ENCODE results near the gene BPIFB3. TPM values are rescaled to one million over a fixed set of nuclear protein-coding genes. Genes with fewer than 3 reads are reported as not detected.

Gene BPIFB3
- polyA plus RNA-seq, 3 donors = not detected

DNA sequence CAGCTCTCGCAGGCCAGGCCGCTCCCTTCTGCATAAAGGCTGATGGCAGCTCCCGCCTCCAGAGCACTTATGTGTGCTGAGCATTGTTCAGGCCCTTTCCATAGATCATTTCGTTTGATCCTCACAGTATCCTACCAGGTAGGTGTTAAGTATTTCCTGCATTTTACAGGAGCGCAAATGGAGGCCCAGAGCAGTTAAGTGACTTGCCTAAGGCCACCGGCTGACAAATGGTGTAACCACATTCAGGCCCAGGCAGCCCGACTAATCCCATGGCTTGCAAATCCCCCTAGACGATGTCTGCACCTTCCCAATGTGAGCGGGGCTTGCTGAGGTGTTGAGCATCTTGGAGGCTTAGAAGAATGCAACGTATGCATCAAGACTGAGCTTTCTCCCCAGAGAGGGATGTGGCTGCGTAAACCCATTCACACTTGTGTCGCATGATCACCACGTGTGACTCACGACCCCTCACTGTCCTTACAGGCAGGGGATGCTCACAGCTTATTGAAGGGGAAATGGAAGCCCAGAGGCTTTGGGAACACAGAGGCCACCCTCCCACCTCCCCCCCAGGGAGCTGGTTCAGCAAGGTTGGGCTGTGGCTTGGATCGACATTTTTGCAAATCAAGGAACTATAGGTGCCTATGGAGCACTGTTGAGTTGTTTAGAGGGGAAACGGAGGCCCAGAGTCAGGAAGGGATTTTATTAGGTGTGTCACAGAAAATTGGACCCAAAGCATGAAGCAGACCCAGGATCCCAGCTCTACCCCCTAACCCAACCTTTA is 39.2 kb upstream of the BPIFB3 start:
- WGBS, 3 donors = 33 to 65% (median 60%) methylated on average over 16 of the region's 16 CpGs
- H3K27ac ChIP-seq (ENCODE audit: low read depth, low read length) = no peak overlapping the region

DNA sequence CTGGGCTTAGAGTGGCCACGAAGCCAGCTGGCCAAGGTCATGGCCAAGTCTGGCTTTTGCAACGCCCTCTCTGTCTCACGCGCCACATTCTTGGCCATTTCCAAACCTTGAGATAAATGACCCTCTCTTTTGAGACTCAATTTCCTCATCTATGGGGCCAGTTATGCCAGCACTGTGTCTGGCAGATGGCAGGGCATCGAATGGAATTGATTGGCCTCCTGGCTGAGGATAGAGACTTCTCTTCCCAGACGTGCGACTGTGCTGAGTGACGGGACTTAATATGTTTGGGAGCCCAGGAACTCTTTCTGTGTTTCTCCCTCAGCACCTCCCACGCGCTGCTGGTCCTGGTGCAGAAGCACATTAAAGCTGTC is 38.6 kb upstream of the BPIFB3 start:
- no peak overlapping the region for H3K27ac ChIP-seq (ENCODE audit: low read depth, low read length)
- 51 to 70% (median 68%) methylated on average over 10 of the region's 10 CpGs for WGBS, 3 donors

DNA sequence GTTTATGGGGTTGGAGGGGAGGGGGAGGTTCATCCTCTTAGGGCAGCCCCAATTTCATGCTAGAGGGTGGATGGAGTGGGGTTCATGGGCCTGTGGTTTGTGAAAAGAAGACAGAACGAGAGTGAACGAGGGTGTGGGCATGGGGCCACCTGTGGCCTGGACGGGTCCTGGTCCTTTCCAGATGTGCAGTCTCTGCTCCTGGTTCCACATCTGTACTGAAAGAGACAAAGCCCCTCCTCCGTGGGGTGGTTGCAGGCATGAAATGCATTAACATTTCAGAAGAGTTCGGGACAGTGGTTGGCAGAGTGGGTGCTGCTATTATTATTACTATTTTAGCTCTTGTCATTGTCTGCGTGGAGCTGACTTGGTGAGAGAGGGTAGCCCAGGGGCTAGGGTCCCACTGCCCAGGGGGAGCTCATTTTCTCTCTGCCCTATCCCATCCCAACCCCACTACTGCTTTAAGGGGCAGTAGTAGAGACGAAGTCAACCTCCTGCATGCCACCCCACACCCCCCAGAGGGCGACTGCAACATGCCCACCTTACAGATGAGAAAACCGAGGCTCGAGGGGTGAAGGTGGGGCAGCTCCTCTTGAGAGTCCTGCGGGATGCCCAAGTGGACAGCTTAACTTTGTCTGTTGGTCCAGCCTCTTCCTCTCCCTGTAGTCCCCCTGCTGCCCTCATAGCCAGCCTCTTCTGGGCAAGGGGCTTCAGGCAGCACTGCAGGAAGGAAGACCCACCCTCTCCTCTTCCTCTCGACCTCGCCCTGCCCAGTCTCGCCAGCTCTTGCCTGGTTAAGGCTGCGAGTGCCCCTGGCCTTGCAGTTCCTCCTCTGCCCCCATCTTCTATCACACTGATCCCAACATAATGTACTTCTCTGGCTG is 37.8 kb upstream of the BPIFB3 start:
- no peak overlapping the region for H3K27ac ChIP-seq (ENCODE audit: low read depth, low read length)
- 60 to 71% (median 62%) methylated on average over 15 of the region's 15 CpGs for WGBS, 3 donors

DNA sequence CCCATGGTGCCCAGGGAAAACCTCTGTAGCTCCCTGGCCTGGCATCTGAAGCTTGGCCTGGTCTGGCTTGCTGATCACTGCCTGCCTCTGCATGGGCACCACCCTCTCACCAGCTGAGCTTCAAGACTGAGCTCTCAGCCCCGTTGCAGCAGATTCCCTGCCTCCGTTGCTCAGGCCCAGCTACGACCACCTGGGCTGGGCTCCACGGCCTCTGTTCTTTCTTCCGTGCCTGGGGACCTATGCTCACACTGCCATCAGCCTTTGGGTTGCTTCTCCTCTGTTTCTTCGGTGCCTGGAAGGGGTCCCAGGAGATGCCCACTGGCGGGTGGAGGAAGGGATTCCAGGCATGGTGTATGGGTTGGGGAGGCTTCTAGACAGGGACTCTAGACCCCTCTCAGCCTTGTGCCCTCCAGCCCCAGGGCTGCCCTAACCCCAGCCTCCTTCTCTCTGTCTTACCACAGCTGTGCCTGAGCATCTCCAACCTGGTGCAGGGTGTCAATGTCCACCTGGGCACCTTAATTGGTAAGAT is 37.1 kb upstream of the BPIFB3 start:
- H3K27ac ChIP-seq (ENCODE audit: low read depth, low read length) = no peak overlapping the region
- WGBS, 3 donors = 50 to 75% (median 65%) methylated on average over 7 of the region's 7 CpGs

DNA sequence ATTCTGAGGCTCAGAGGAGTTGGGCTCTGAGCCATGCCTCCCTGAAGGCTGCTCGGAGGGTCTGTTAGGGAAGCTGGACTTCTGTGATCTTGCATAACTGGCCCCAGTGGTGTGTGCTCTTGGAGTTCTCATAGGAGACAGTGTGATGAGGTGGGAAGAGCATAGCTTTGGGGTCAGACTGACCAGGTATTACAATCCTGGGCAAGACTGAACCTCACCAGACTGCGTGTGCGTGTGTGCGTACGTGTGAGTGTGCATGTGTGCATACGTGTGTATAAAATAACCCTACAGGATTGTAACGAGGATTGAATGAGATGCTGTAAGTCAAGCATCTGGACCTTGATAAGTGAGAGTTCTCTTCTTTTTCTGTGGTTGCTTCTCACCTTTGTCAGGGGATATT is 36.2 kb upstream of the BPIFB3 start:
- no peak overlapping the region for H3K27ac ChIP-seq (ENCODE audit: low read depth, low read length)
- WGBS, 3 donors = 71 to 83% (median 76%) methylated on average over 7 of the region's 7 CpGs

DNA sequence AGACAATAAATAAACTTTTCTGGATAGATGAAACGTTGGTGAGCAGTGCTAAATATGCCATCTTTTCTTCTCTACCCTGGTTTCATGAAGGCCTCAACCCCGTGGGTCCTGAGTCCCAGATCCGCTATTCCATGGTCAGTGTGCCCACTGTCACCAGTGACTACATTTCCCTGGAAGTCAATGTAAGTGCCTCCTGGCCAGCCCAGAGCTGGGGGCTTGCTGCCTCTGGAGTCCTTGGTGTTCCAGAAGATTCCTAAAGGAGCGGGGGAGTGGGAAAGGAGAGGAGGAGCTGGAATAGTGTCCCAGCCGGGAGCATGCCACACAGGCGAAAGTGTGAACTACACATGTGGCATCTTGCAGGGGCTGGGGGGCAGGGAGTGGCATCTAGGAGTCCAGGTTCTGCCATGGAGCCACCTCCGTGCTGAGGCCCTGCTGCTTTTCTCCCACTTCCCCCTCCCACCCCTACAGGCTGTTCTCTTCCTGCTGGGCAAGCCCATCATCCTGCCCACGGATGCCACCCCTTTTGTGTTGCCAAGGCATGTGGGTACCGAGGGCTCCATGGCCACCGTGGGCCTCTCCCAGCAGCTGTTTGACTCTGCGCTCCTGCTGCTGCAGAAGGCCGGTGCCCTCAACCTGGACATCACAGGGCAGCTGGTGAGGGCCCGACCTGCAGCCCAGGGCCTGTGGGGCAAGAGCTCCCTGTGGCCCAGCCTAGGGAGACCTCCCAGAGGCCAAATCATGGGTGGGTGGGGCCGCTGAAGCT is 35.4 kb upstream of the BPIFB3 start:
- 56 to 74% (median 62%) methylated on average over 13 to 14 of the region's 14 CpGs for WGBS, 3 donors

DNA sequence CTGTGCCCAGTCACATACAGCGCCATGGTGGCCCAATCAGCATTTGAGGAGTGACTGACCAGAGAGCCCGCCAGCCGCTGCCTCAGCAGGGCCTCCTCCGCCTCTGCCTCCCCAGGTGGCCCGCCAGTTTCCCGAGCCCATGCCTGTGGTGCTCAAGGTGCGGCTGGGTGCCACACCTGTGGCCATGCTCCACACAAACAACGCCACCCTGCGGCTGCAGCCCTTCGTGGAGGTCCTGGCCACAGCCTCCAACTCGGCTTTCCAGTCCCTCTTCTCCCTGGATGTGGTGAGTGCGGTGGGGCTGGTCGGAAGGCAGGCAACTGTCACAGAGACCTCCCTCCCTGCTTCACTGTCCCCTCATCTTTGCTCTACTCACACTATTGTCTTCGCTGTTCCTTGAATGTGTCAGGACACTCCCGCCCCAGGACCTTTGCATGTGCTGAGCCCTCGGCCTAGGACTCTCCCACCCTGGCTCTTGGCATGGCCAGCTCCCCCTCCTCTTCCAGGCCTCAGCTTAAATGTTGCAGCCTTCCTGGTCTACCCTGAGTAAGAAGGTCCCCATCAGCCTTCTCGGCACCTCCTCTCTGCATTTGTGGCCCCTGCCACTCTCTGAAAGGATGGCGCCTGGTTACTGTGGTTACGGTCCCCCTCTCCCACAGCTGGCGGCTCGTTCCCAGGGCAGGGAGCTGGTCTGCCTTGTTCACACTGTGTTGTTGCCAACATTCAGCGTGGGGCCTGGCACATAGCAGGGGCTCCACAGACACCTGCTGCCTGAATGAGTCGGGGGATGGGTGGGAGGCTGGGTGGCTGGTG is 34.0 kb upstream of the BPIFB3 start:
- H3K27ac ChIP-seq (ENCODE audit: low read depth, low read length) = no peak overlapping the region
- WGBS, 3 donors = 81 to 89% (median 88%) methylated on average over 23 of the region's 23 CpGs

More for the DNA sequence above, 35.4 kb upstream of the BPIFB3 start:
- H3K27ac ChIP-seq (ENCODE audit: low read depth, low read length) = no peak overlapping the region

DNA sequence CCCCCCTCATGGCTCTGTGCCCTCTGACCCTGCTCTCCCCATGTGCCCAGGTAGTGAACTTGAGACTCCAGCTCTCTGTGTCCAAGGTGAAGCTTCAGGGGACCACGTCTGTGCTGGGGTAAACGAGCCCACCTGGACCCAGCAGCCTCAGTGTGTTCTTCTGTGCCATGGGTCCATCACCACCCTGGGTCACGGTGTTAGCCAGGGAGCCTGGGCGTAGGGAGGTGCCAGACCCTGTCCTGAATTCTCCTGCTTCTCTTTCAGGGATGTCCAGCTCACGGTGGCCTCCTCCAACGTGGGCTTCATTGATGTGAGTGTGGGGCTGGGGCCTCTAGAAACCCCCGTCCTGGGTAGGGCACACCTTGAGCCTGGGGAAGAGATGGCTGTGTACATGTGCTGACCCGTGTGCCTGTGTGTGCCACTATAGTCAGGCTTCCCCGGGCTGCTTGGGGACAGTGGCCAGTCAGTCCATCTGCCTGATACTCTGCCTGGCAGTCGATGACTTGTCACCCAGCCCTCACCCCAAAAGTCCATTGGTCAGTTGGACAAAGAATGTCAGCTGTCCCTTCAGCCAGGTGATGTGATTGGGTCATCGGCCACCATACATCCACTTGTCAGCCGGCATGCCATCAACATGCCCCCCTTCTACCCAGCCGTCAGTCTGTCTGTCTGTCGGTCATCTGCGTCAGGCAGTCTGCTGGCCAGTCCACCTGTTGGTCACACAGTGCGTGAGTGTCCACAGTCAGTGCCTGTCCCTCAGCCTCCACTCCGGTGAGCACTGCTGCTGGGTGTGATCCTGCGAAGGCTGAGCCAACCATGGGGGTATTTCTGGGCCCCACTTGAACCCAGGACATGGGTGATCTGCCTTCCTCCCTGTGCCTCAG is 33.2 kb upstream of the BPIFB3 start:
- 79 to 89% (median 88%) methylated on average over 18 of the region's 18 CpGs for WGBS, 3 donors
- H3K27ac ChIP-seq (ENCODE audit: low read depth, low read length) = no peak overlapping the region

DNA sequence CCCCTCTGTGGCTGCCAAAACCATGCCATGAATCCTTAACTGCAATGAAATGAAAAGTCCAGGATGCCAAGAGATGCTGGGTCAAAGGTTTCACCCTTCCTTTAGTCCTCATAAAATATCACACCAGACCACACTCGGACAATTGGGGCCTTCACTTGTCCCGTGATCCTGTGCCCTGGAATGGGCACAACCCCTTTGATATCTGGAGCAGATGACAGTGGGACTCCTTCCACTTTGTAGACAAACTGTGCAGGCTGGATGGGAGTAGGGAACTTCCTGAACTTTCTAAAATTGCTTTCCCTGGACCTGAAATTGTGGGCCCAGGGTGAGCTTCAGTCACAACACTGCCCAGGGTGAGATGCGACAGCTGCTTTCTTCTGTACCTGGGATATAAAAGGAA is 31.8 kb upstream of the BPIFB3 start:
- WGBS, 3 donors = 58 to 74% (median 62%) methylated on average over 3 of the region's 3 CpGs
- H3K27ac ChIP-seq (ENCODE audit: low read depth, low read length) = no peak overlapping the region

DNA sequence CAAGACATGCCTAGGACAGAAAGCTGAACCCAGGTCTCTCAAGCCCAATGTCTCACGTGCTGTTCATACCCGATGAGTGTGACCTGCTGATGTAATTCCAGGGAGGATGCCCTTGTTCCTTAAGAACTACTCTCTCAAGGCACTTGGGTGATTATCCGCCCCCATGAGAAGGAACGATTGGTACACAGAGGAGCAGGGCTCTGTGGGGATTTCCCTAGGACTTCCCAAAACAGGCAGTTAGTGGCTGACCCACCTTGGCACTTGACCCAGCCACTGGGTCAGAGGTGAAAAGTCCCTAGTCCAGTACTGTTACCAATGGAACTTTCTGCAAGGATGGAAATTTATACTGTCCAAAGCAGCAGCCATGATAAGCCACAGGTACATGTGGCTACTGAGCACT is 31.4 kb upstream of the BPIFB3 start:
- no peak overlapping the region for H3K27ac ChIP-seq (ENCODE audit: low read depth, low read length)
- WGBS, 3 donors = 53 to 66% (median 60%) methylated on average over 4 of the region's 4 CpGs

DNA sequence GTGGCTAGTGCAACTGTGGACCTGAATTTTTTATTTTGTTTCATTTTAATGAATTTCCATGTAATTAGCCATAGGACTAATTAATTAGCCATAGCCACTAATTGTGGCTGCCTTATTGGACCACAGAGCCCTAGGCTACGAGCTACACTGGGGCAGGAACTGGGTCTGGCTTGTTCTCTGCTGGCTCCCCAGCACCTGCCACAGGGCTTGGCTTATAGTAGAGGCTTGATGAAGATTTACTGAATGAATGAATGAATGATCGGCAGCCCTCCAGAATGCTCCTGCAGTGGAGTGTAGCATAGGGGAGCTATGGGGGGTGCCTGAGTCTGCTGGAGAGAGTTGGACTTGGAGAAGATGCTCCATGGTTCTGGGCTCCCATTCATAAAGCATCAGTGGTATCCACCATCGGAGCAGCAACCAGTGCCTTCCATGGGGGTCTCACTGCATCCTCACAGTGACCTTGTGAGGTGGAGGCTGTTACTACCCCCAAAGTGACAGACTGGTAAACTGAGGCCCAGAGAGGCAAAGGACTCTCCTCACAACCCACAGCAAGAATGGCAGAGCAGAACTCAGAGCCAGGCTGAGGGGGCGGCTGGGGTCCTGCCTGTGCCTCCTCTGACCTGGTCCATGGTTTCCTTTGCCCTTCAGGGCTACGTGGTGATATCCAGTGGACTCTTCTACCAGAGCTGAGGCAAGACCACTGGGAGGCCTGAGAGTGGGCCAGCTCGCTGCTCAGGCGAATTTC is 30.8 kb upstream of the BPIFB3 start:
- no peak overlapping the region for H3K27ac ChIP-seq (ENCODE audit: low read depth, low read length)
- 73 to 80% (median 78%) methylated on average over 7 of the region's 7 CpGs for WGBS, 3 donors

DNA sequence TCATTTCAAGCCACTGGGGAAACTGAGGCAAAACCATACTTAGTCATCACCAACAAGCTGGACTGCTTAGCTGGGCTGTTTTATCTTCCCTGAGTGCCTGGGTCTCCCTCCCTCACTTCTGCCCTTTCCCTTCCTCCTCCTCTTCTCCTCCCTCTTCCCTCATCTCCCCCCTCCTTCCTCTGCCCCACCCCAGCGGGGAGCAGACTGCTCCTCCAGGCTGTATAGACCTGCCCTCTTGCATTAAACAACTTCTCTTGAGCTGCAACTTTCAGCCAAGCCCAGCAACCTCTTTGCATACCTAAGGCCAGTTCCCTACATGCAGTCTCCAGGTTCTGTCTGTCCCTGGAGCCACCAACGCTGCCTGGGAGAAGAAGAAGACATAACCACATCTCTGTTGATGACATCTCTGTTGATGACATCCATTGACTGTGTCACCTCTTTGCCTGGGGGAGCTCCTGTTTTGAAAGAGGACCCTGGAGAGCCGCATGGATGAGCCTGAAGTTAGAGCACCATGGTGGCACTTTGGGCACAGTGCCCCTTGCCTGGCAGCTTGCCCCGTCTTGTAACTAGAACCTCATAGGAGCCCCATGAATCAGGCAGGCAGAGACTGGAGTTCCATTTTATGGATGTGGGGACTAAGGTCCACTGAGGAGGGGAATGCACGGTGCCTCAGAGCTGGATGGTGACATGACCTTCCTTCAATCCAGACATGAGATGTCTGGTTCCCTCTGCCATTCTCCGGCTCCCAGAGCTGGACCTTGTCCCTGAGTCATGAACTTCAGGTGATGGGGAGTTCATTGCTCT is 30.1 kb upstream of the BPIFB3 start:
- 56 to 70% (median 67%) methylated on average over 6 of the region's 6 CpGs for WGBS, 3 donors
- no peak overlapping the region for H3K27ac ChIP-seq (ENCODE audit: low read depth, low read length)

DNA sequence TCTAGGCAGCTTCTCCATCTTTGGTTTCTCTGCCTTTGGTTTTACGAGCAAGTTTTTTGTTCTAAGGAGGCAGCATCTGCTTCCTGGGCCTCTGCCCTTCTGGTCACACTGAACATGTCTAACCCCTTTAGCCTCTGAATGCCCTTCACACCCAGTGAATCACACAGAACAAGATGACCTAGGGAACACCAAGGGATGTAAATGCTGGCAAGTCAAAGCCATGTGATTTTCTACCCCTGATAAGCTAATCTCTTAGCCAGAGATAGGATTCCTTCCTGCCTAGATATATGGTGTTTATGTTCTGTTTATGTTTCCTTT is 29.5 kb upstream of the BPIFB3 start:
- H3K27ac ChIP-seq (ENCODE audit: low read depth, low read length) = no peak overlapping the region
- 64 to 82% (median 68%) methylated on average over 1 of the region's 1 CpG for WGBS, 3 donors

DNA sequence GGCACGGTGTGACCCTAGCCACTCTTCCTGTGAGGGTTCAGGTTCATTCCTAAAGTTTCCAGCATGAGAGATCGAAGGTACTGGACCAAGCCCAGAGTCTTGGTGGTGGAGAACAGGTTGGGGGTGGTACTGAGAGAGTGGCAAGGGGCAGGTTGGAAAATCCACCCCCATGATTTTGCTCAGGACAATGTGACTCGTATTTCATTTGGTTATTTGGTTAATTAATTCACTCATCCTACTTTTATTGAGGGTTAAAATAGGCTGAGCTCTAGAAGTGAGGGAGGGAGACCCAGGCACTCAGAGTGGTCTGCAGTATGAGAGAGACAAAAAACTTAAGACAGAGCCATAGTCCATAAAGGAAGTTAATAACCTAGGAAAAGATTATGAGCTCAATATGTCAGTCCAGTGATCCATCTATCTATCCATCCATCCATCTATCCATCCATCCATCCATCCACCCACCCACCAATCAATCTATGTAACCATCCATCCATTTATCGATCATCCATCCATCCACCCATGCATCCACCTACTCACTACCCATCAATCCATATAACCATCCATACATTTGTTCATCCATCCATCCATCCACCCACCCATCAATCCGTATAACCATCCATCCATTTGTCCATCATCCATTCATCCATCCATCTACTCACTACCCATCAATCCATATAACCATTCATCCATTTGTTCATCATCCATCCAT is 28.9 kb upstream of the BPIFB3 start:
- 59 to 76% (median 75%) methylated on average over 5 of the region's 5 CpGs for WGBS, 3 donors
- H3K27ac ChIP-seq (ENCODE audit: low read depth, low read length) = no peak overlapping the region

DNA sequence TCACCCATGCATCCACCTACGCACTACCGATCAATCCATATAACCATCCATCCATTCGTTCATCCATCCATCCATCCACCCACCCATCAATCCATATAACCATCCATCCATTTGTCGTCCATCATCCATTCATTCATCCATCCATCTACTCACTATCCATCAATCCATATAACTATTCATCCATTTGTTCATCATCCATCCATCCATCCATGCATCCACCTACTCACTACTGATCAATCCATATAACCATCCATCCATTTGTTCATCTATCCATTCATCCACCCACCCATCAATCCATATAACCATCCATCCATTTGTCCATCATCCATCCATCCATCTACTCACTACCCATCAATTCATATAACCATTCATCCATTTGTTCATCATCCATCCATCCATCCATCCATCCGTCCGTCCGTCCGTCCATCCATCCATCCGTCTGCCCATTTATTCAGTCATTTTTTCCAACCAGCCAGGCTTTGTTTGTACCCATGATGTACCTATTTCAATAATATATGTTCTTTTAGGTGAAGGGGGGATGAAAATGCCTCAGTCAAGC is 28.3 kb upstream of the BPIFB3 start:
- no peak overlapping the region for H3K27ac ChIP-seq (ENCODE audit: low read depth, low read length)
- WGBS, 3 donors = 50 to 97% (median 52%) methylated on average over 9 of the region's 9 CpGs

Measured in adipose tissue (tissue), 3 donors.